OCI-LY7 (cell line): Measurements from ENCODE around the gene KIAA1755.

ENCODE experiments used
- EZH2phosphoT487 ChIP-seq: fragments of 200-600 bp; sonication (generic); IDR thresholded peaks from 2 replicates; pipeline ENCODE4 v1.6.1; 2018; ENCODE audit warnings: low read depth, borderline replicate concordance, mild to moderate bottlenecking, mixed run types, antibody characterized with exemption, low read length, moderate library complexity, mixed read lengths
- TF ChIP-seq, protein P1 (sequence below): fragments of 200-600 bp; sonication (generic); conservative IDR thresholded peaks from 2 replicates; pipeline ENCODE4 v1.5.1; 2014; ENCODE audit warnings: mild to moderate bottlenecking, antibody characterized with exemption, low read length, moderate library complexity, mixed read lengths

DNA sequence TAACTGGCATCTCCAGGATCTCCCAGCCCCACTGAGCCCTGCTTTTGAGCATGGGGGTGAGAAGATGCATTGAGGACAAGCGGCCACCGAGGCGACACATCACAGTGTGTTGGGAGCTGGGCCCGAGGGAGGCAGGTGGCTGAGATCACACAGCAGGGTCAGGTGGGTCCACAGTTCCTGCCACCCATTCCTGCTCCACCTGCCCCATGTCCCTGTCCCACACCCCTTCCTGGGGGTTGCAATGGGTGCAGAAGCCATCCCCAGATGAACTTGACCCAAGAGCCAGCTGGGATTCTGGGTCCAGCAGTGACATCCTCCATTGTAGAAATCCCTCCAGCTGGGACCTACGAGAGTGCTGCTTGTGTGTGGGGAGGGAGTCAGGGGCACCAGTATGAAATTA is 96.5 kb downstream of the KIAA1755 start:
- TF ChIP-seq, protein P1, sequence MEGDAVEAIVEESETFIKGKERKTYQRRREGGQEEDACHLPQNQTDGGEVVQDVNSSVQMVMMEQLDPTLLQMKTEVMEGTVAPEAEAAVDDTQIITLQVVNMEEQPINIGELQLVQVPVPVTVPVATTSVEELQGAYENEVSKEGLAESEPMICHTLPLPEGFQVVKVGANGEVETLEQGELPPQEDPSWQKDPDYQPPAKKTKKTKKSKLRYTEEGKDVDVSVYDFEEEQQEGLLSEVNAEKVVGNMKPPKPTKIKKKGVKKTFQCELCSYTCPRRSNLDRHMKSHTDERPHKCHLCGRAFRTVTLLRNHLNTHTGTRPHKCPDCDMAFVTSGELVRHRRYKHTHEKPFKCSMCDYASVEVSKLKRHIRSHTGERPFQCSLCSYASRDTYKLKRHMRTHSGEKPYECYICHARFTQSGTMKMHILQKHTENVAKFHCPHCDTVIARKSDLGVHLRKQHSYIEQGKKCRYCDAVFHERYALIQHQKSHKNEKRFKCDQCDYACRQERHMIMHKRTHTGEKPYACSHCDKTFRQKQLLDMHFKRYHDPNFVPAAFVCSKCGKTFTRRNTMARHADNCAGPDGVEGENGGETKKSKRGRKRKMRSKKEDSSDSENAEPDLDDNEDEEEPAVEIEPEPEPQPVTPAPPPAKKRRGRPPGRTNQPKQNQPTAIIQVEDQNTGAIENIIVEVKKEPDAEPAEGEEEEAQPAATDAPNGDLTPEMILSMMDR = no peak
- TF ChIP-seq EZH2phosphoT487 = no peak
